Sigmoid colon (tissue), 4 donors: ENCODE data around the gene TLE1.

Experiments
- POLR2AphosphoS5 ChIP-seq, 4 donors: sonication (generic); formaldehyde crosslinking; IDR thresholded peaks; one replicate each; pipeline ENCODE4 v1.6.1; 2017; ENCODE audit warnings: antibody characterized with exemption in 4 of 4
- TF ChIP-seq, protein P1 (sequence below), 4 experiments: fragments of 450-650 bp in 3 of 4; fragments of 200-600 bp in 1 of 4; IDR thresholded peaks; one replicate each; pipeline ENCODE4 v1.5.1; 2016 to 2019; ENCODE audit warnings: antibody characterized with exemption in 4 of 4, mild to moderate bottlenecking in 3 of 4, moderate library complexity in 2 of 4

DNA sequence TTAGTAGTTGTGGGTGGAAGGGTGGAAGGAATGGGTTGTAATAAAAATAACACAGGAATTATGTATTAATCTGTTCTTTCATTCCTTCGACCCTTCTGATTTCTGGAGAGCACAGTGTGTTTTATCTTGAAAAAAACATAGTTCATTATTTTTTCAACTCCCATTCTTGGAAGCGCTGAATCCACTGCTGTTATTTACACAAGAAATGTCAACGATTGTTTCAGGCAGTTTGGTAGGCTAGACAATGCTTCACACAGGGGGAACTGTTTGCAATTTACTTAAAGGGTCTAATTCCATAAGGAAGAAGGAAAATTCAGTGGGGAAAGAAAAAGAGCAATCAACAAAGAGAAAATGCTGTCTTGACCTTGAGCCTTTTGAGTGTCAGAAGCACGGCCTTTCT, 142.9 kb downstream of the TLE1 start:
- TF ChIP-seq POLR2AphosphoS5 (IDR thresholded peaks at IDR 0.05) = no peak
- TF ChIP-seq, protein P1, sequence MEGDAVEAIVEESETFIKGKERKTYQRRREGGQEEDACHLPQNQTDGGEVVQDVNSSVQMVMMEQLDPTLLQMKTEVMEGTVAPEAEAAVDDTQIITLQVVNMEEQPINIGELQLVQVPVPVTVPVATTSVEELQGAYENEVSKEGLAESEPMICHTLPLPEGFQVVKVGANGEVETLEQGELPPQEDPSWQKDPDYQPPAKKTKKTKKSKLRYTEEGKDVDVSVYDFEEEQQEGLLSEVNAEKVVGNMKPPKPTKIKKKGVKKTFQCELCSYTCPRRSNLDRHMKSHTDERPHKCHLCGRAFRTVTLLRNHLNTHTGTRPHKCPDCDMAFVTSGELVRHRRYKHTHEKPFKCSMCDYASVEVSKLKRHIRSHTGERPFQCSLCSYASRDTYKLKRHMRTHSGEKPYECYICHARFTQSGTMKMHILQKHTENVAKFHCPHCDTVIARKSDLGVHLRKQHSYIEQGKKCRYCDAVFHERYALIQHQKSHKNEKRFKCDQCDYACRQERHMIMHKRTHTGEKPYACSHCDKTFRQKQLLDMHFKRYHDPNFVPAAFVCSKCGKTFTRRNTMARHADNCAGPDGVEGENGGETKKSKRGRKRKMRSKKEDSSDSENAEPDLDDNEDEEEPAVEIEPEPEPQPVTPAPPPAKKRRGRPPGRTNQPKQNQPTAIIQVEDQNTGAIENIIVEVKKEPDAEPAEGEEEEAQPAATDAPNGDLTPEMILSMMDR (IDR thresholded peaks at IDR 0.05) = no peak
